Erythroblast (primary cell): ENCODE data around the gene MGLL.

Experiments
- GATA1 ChIP-seq: IDR thresholded peaks from 2 replicates; pipeline ENCODE4 v1.6.1; 2011; ENCODE audit warnings: low read depth, mild to moderate bottlenecking, control low read depth, low read length, moderate library complexity
- POLR2A ChIP-seq: IDR thresholded peaks from 2 replicates; pipeline ENCODE4 v1.6.1; 2011; ENCODE audit warnings: mild to moderate bottlenecking, low read length

DNA sequence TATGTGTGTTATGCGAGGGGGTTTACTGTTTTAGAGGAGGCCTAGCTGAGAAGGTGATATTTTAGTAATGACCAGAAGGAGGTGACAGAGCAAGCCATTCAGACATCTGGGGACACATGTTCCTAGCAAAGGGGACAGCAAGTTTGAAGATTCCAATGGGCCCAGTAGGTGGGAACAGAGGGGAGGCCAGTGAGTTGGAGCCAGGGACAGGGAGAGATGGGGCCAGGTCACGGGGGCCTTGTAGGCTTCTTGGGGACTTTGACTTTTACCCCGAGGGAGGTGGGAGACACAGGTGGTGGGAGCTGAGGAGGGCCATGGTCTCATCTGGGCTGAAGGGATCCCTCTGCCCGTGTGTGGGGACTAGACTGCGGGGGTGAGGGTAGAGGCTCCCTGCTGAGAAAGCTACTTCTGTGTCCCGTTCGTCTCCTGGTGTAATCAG, 72.5 kb downstream of the MGLL start:
- TF ChIP-seq POLR2A = no peak
- no peak for TF ChIP-seq GATA1
